H9 (cell line): ENCODE data around the gene NDUFA9. TPM values are rescaled to one million over a fixed set of nuclear protein-coding genes. Genes with fewer than 3 reads are reported as not detected.

Experiments used
- DNase-seq: peaks from one replicate; pipeline ENCODE4 v3.0.0-alpha.2; 2017
- H2AFZ ChIP-seq: one replicate; pipeline ENCODE4 v1.6.1; 2013; ENCODE audit warnings: mild to moderate bottlenecking, low read length, control low read depth, moderate library complexity
- H2AK5ac ChIP-seq: 2 replicates; pipeline ENCODE4 v1.6.1; 2013; ENCODE audit warnings: low read length, control low read depth, mixed read lengths; ENCODE audit not compliant: insufficient read length
- H2BK120ac ChIP-seq: one replicate; pipeline ENCODE4 v1.6.1; 2013; ENCODE audit warnings: low read depth, mild to moderate bottlenecking, low read length, control low read depth, inconsistent platforms; ENCODE audit not compliant: poor library complexity, severe bottlenecking
- H2BK12ac ChIP-seq: 2 replicates; pipeline ENCODE4 v1.6.1; 2013; ENCODE audit warnings: low read length, control low read depth, mixed read lengths, low read depth; ENCODE audit not compliant: insufficient read length
- H2BK15ac ChIP-seq: 2 replicates; pipeline ENCODE4 v1.6.1; 2013; ENCODE audit warnings: low read depth, low read length, control low read depth
- H2BK20ac ChIP-seq: one replicate; pipeline ENCODE4 v1.6.1; 2013; ENCODE audit warnings: low read depth, mild to moderate bottlenecking, low read length, control low read depth, inconsistent platforms; ENCODE audit not compliant: poor library complexity, severe bottlenecking
- H2BK5ac ChIP-seq: 2 replicates; pipeline ENCODE4 v1.6.1; 2013; ENCODE audit warnings: low read length, control low read depth, mixed read lengths; ENCODE audit not compliant: insufficient read length
- H3K14ac ChIP-seq: 2 replicates; pipeline ENCODE4 v1.6.1; 2013; ENCODE audit warnings: low read length, control low read depth; ENCODE audit not compliant: insufficient read depth
- H3K18ac ChIP-seq: 2 replicates; pipeline ENCODE4 v1.6.1; 2013; ENCODE audit warnings: low read depth, mild to moderate bottlenecking, mixed read lengths, low read length, control low read depth; ENCODE audit not compliant: insufficient read length
- H3K23ac ChIP-seq: 2 replicates; pipeline ENCODE4 v1.6.1; 2013; ENCODE audit warnings: low read length, control low read depth, mixed read lengths, low read depth; ENCODE audit not compliant: insufficient read length
- H3K23me2 ChIP-seq: 2 replicates; pipeline ENCODE4 v1.6.1; 2013; ENCODE audit warnings: low read depth, mild to moderate bottlenecking, mixed read lengths, low read length, control low read depth; ENCODE audit not compliant: insufficient read length, poor library complexity, severe bottlenecking
- H3K27ac ChIP-seq: 2 replicates; pipeline ENCODE4 v1.5.1; 2013; ENCODE audit warnings: low read length, control low read depth, mixed read lengths, low read depth; ENCODE audit not compliant: insufficient read length
- H3K27me3 ChIP-seq: 2 replicates; pipeline ENCODE4 v1.6.1; 2013; ENCODE audit warnings: low read length, control low read depth, inconsistent platforms; ENCODE audit not compliant: insufficient read depth
- H3K4ac ChIP-seq: 2 replicates; pipeline ENCODE4 v1.6.1; 2013; ENCODE audit warnings: low read depth, mild to moderate bottlenecking, control low read depth, inconsistent platforms, low read length, moderate library complexity
- H3K4me1 ChIP-seq: 2 replicates; pipeline ENCODE4 v1.6.1; 2013; ENCODE audit warnings: low read length, control low read depth, inconsistent platforms; ENCODE audit not compliant: insufficient read depth
- H3K4me2 ChIP-seq: 2 replicates; pipeline ENCODE4 v1.6.1; 2013; ENCODE audit warnings: low read length, control low read depth, mixed read lengths; ENCODE audit not compliant: insufficient read length, insufficient read depth
- H3K56ac ChIP-seq: 2 replicates; pipeline ENCODE4 v1.6.1; 2013; ENCODE audit warnings: low read depth, mild to moderate bottlenecking, mixed read lengths, low read length, control low read depth; ENCODE audit not compliant: insufficient read length
- H3K79me1 ChIP-seq: 2 replicates; pipeline ENCODE4 v1.6.1; 2013; ENCODE audit warnings: low read depth, mild to moderate bottlenecking, moderate library complexity, low read length, control low read depth, inconsistent platforms; ENCODE audit not compliant: insufficient read depth, poor library complexity, severe bottlenecking
- H3K79me2 ChIP-seq: 2 replicates; pipeline ENCODE4 v1.6.1; 2013; ENCODE audit warnings: low read length, control low read depth, inconsistent platforms; ENCODE audit not compliant: insufficient read depth
- H3K9ac ChIP-seq: 2 replicates; pipeline ENCODE4 v1.6.1; 2013; ENCODE audit warnings: low read length, control low read depth, mixed read lengths; ENCODE audit not compliant: insufficient read length; ENCODE audit errors: extremely low read depth
- H3K9me3 ChIP-seq: one replicate; pipeline ENCODE4 v1.6.1; 2013; ENCODE audit warnings: low read depth, low read length, inconsistent platforms; ENCODE audit not compliant: control insufficient read depth
- H3T11ph ChIP-seq: one replicate; pipeline ENCODE4 v1.6.1; 2013; ENCODE audit warnings: mild to moderate bottlenecking, low read length, control low read depth, inconsistent platforms
- H4K20me1 ChIP-seq: one replicate; pipeline ENCODE4 v1.6.1; 2013; ENCODE audit not compliant: control insufficient read depth, insufficient read length, insufficient read depth
- H4K5ac ChIP-seq: 2 replicates; pipeline ENCODE4 v1.6.1; 2013; ENCODE audit warnings: low read depth, mild to moderate bottlenecking, mixed read lengths, low read length, control low read depth; ENCODE audit not compliant: insufficient read length
- H4K8ac ChIP-seq: replicated peaks from 2 replicates; pipeline ENCODE4 v1.6.1; 2013; ENCODE audit warnings: low read length, control low read depth, mixed read lengths, low read depth; ENCODE audit not compliant: insufficient read length
- H4K91ac ChIP-seq: 2 replicates; pipeline ENCODE4 v1.6.1; 2013; ENCODE audit warnings: low read depth, mild to moderate bottlenecking, moderate library complexity, mixed read lengths, low read length, control low read depth; ENCODE audit not compliant: insufficient read length
- H3K27ac Mint-ChIP-seq, 3 experiments: 2 replicates in 2 of 3; 3 replicates in 1 of 3; pipeline ENCODE4 v1.8.0; 2020 to 2021; ENCODE audit warnings: mixed read lengths in 3 of 3, mild to moderate bottlenecking in 1 of 3, moderate library complexity in 1 of 3
- H3K27me3 Mint-ChIP-seq: 2 replicates; pipeline ENCODE4 v1.8.0; 2021; ENCODE audit warnings: low read depth, mild to moderate bottlenecking, moderate library complexity, mixed read lengths
- H3K36me3 Mint-ChIP-seq, 3 experiments: 2 replicates in 2 of 3; 3 replicates in 1 of 3; pipeline ENCODE4 v1.8.0; 2020 to 2021; ENCODE audit warnings: low read depth in 3 of 3, mixed read lengths in 3 of 3; ENCODE audit not compliant: insufficient read depth in 1 of 3
- H3K4me1 Mint-ChIP-seq, 2 experiments: 2 replicates each; pipeline ENCODE4 v1.8.0; 2020; ENCODE audit warnings: mixed read lengths in 2 of 2
- H3K4me3 Mint-ChIP-seq, 2 experiments: 2 replicates in 1 of 2; 3 replicates in 1 of 2; pipeline ENCODE4 v1.8.0; 2020 to 2021; ENCODE audit warnings: mild to moderate bottlenecking in 2 of 2, mixed read lengths in 2 of 2, moderate library complexity in 1 of 2
- H3K9me3 Mint-ChIP-seq, 2 experiments: 2 replicates in 1 of 2; 3 replicates in 1 of 2; pipeline ENCODE4 v1.8.0; 2020; ENCODE audit warnings: mild to moderate bottlenecking in 2 of 2, mixed read lengths in 2 of 2, moderate library complexity in 1 of 2
- WGBS: extraction: QIAGEN DNeasy Blood & Tissue Kit; methylation state at CpG from one replicate; pipeline ENCODE4 v1.1.7; 2013; ENCODE audit warnings: missing lambda C conversion rate, low lambda C conversion rate, mixed read lengths; ENCODE audit not compliant: insufficient read length; ENCODE audit errors: extremely low coverage; 5-methylcytosine and 5-hydroxymethylcytosine counted together
- total RNA-seq: library from RNA; stranded (reverse); gene quantifications from 2 replicates; pipeline ENCODE4 v1.2.1, GENCODE V29; 2021
- TF ChIP-seq, protein P1 (sequence below): fragments of 200-600 bp; sonication (generic); conservative IDR thresholded peaks from 3 replicates; pipeline ENCODE4 v1.8.0; 2021; ENCODE audit warnings: antibody characterized with exemption, mild to moderate bottlenecking

Gene NDUFA9
- total RNA-seq, 1 experiment from 2014 or later, result 83.9 TPM

DNA sequence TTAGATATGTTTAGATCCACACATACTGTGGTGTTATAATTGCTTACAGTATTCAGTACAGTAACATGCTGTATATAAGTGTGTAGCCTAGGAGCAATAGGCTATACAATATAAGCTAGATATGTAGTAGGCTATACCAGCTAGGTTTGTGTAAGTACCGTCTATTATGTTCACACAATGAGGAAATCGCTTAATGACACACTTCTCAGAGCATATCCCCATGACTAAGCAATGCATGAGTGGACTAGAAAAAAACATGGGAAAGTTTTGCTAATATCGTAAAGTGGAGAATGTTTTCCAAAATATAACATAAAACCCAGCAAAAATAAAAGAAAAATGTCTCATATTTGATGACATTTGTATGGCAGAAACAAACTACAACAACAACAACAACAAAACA, 27.4 kb upstream of the NDUFA9 start:
- Mint-ChIP-seq H3K9me3 (no peaks in the 10 kb centered on the region), H3K27me3 (peaks cover 13% of the 10 kb centered on the region), H3K4me1 (no peaks in the 10 kb centered on the region), H3K27ac (no peak overlapping the region), H3K4me3 (no peak overlapping the region), H3K36me3 (no peaks in the 10 kb centered on the region)
- H4K8ac ChIP-seq, result no peak overlapping the region
- H3K14ac ChIP-seq, result no peak overlapping the region
- no CpG with 5 or more reads among the region's 3 CpGs for whole genome bisulfite sequencing
- no peak overlapping the region for H3K4ac ChIP-seq
- DNase-seq, result no peak
- H3T11ph ChIP-seq, result no peak overlapping the region
- H4K5ac ChIP-seq, result no peak overlapping the region
- no peaks in the 10 kb centered on the region for H3K23me2 ChIP-seq
- no peak overlapping the region for H2AK5ac ChIP-seq
- no peaks in the 10 kb centered on the region for H3K4me1 ChIP-seq
- no peaks in the 10 kb centered on the region for H3K79me1 ChIP-seq
- no peaks in the 10 kb centered on the region for H3K9me3 ChIP-seq
- no peaks in the 10 kb centered on the region for H3K27me3 ChIP-seq
- no peak overlapping the region for H2BK120ac ChIP-seq
- TF ChIP-seq, protein P1, sequence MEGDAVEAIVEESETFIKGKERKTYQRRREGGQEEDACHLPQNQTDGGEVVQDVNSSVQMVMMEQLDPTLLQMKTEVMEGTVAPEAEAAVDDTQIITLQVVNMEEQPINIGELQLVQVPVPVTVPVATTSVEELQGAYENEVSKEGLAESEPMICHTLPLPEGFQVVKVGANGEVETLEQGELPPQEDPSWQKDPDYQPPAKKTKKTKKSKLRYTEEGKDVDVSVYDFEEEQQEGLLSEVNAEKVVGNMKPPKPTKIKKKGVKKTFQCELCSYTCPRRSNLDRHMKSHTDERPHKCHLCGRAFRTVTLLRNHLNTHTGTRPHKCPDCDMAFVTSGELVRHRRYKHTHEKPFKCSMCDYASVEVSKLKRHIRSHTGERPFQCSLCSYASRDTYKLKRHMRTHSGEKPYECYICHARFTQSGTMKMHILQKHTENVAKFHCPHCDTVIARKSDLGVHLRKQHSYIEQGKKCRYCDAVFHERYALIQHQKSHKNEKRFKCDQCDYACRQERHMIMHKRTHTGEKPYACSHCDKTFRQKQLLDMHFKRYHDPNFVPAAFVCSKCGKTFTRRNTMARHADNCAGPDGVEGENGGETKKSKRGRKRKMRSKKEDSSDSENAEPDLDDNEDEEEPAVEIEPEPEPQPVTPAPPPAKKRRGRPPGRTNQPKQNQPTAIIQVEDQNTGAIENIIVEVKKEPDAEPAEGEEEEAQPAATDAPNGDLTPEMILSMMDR, result no peak
- H3K9ac ChIP-seq, result no peak overlapping the region
- no peak overlapping the region for H3K27ac ChIP-seq
- H4K91ac ChIP-seq, result no peak overlapping the region
- H3K23ac ChIP-seq, result no peak overlapping the region
- no peak overlapping the region for H2BK5ac ChIP-seq
- H2BK12ac ChIP-seq, result no peak overlapping the region
- H2BK20ac ChIP-seq, result no peak overlapping the region
- H2AFZ ChIP-seq, result no peak overlapping the region
- no peak overlapping the region for H3K4me2 ChIP-seq
- H4K20me1 ChIP-seq, result no peaks in the 10 kb centered on the region
- no peak overlapping the region for H3K18ac ChIP-seq
- H3K56ac ChIP-seq, result no peak overlapping the region
- H3K79me2 ChIP-seq, result no peaks in the 10 kb centered on the region
- no peak overlapping the region for H2BK15ac ChIP-seq
